ENCODE results near the gene IQGAP1. TPM values are rescaled to one million over a fixed set of nuclear protein-coding genes. Genes with fewer than 3 reads are reported as not detected.

IQGAP1 gene
- total RNA-seq (2022; extraction: Qiagen RNA extraction), result 119 to 226 TPM (median 123 TPM) in 5 replicates

DNA sequence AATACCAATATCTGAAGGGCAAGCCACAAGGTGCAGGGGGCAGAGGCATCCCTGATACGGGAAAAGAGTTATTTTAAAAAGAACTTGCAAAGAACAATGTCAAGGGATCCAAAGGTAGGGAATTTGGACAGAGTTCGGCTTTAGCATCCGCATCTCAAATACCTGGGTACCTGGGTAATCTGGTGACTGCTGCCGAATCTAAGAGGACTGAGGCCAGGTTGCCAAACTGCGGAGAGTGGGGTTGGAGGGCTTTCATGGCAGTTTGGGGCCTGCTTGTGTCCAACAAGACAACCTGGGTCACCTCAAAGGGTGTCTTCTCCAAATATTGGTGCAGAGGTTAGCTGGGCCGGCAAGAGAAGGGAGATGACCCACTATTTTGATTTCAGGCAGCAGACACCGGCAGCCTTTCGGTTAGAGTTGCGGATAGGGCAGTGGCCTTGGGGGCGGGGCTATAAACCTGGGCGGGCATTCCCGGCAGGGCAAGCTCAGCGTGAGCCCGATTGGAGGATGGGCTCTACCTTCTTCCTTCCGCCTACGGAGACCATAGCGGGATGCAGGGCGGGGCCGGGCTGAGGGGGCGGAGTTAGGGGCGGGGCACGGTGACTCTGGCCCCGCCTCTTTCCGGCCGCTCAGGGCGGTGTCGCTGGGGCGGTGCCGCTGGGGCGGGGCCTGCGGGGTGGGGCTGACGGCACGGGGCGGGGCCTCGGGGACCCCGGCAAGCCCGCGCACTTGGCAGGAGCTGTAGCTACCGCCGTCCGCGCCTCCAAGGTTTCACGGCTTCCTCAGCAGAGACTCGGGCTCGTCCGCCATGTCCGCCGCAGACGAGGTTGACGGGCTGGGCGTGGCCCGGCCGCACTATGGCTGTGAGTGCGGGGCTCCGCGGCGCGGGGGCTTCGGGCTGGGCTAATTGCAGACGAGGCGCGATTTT, at the start of gene IQGAP1:
IQGAP1 (plus strand) TSS at position 709 of the 928 bp plus-strand sequence; CDS start at position 809, 100 bp downstream.

DNA sequence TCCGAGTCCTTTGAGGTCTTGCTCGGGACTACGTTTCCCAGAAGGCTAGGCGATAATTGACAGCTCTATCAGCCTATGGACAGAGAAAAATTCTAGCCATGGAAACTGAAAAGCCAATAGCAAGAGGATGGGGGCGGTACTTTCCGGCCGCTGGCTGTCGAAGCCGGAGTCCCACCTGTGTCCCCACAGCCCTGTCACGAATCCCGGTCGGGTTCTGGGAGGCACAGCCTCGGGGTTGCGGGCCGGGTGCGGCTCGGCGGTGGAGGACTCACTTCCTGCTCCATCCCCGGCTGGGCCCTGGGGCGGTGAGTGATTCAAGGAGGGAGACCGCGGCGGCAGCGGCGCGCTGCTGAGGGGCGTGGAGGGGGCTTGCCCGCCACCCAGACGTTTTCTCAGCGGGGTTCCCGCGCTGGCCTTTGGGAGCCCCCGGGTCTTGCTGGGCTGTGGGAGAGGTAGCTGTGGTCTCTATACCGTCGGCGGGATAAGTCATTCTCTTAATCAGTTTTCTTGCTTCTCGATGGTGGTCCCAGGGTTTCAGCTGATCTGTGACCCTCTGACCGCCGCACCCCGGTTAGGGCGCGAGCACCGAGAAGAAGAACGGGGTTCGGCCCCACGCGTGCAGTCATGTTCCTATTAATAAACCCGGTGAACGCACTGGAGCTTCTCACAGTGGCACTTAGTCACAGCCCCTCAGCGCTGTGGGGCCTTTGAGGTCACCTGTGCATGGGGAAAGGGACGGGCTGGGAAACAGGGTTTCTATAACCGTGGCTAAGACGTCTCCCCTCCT, 35.7 kb upstream of the IQGAP1 start, which contains the start of gene ZNF774:
ZNF774 (plus strand) TSS at position 178 of the 787 bp plus-strand sequence. CDS start 2,377 bp downstream, outside the sequence.

GRCh38 chr15:90529371-90530249, 141.6 kb downstream of the IQGAP1 start, which contains the start of gene CRTC3:
Gene CRTC3 (plus strand): TSS chr15:90529923. CDS start chr15:90530072, 149 bp downstream.

Other genes with a start within 250 kb of the IQGAP1 start
- 92.4 to 128 TPM (median 122 TPM) in 5 replicates for gene SEMA4B, start 186.9 kb upstream of the IQGAP1 start, total RNA-seq (2022; extraction: Qiagen RNA extraction)
- 183 to 242 TPM (median 230 TPM) in 5 replicates for gene CIB1, start 154.3 kb upstream of the IQGAP1 start, total RNA-seq (2022; extraction: Qiagen RNA extraction)
- gene GDPGP1, start 154.0 kb upstream of the IQGAP1 start, total RNA-seq (2022; extraction: Qiagen RNA extraction), result 4.2 to 5.6 TPM (median 4.8 TPM) in 5 replicates
- 0.07 to 0.36 TPM (median 0.09 TPM) in 5 replicates for gene TTLL13, start 138.7 kb upstream of the IQGAP1 start, total RNA-seq (2022; extraction: Qiagen RNA extraction)
- 102 to 118 TPM (median 115 TPM) in 5 replicates for gene NGRN, start 122.6 kb upstream of the IQGAP1 start, total RNA-seq (2022; extraction: Qiagen RNA extraction)
- gene ZNF774, start 36.0 kb upstream of the IQGAP1 start, total RNA-seq (2022; extraction: Qiagen RNA extraction), result 0.53 to 1.0 TPM (median 0.61 TPM) in 5 replicates
- gene CRTC3, start 141.7 kb downstream of the IQGAP1 start, total RNA-seq (2022; extraction: Qiagen RNA extraction), result 19.8 to 25.7 TPM (median 24.1 TPM) in 5 replicates

Data from A549 treated with CORT108297 at 1 μM for 4 hours (cell line).